Measurements from ENCODE around the gene GOPC. TPM values are rescaled to one million over a fixed set of nuclear protein-coding genes. Genes with fewer than 3 reads are reported as not detected.

Gene GOPC
- total and polyA plus RNA-seq, 5 donors from 2014 or later: 13.0 to 20.2 (median 14.4) TPM

GRCh38 chr6:117550618-117551242 lies 51.6 kb downstream of the GOPC start:
- Histone ChIP-seq H3K9me3 (ENCODE audit: control insufficient read depth in 2 of 2, low read length in 2 of 2) (no peaks in the 10 kb centered on the region), H3K4me1 (ENCODE audit: control insufficient read depth, insufficient read depth, low read length, poor library complexity, severe bottlenecking) (peaks cover 37% of the 10 kb centered on the region), H3K36me3 (ENCODE audit: control insufficient read depth, insufficient read depth, low read length) (no peaks in the 10 kb centered on the region), H3K27me3 (ENCODE audit: control insufficient read depth, insufficient read depth, low read length) (no peaks in the 10 kb centered on the region), H3K27ac (ENCODE audit: insufficient read depth, low read length, poor library complexity, severe bottlenecking) (no peak overlapping the region), H3K4me3 (ENCODE audit: low read depth, low read length) (peak overlapping the region; percentile 11)
- H3K27ac Mint-ChIP-seq: peak overlapping the region; percentile 92 to 94 (median 93)
- ATAC-seq (ENCODE audit: low read depth in 2 of 2) (no peak), DNase-seq (peak in 2 of 3 donors; percentile 19 to 28)
- H3K9me3 Mint-ChIP-seq: no peaks in the 10 kb centered on the region
- peaks cover 12% of the 10 kb centered on the region for H3K27me3 Mint-ChIP-seq
- peak overlapping the region in 3 of 4 donors; percentile 27 to 70 (median 41) for H3K4me3 Mint-ChIP-seq
- H3K36me3 Mint-ChIP-seq: no peaks in the 10 kb centered on the region
- H3K4me1 Mint-ChIP-seq: peaks cover 17 to 43% (median 34%) of the 10 kb centered on the region in 4 donors

- Mint-ChIP-seq H3K27ac (peak overlapping the region; percentile 92 to 94 (median 93)), H3K27me3 (peaks cover 9% of the 10 kb centered on the region), H3K36me3 (no peaks in the 10 kb centered on the region), H3K4me3 (peak overlapping the region; percentile 70 to 94 (median 89)), H3K9me3 (no peaks in the 10 kb centered on the region), H3K4me1 (peaks cover 17 to 43% (median 29%) of the 10 kb centered on the region in 4 donors)
- no peaks in the 10 kb centered on the region for H3K9me3 ChIP-seq (ENCODE audit: control insufficient read depth in 2 of 2, low read length in 2 of 2)
- no peaks in the 10 kb centered on the region for H3K36me3 ChIP-seq (ENCODE audit: control insufficient read depth, insufficient read depth, low read length)
- ATAC-seq (ENCODE audit: low read depth in 2 of 2) (no peak), DNase-seq (no peak)
- no peaks in the 10 kb centered on the region for H3K27me3 ChIP-seq (ENCODE audit: control insufficient read depth, insufficient read depth, low read length)
- H3K4me1 ChIP-seq (ENCODE audit: control insufficient read depth, insufficient read depth, low read length, poor library complexity, severe bottlenecking): peaks cover 37% of the 10 kb centered on the region
- H3K4me3 ChIP-seq (ENCODE audit: low read depth, low read length): peak overlapping the region; percentile 89
- H3K27ac ChIP-seq (ENCODE audit: insufficient read depth, low read length, poor library complexity, severe bottlenecking): no peak overlapping the region
Observed at GRCh38 chr6:117550078-117550600, 52.2 kb downstream of the GOPC start.

- Histone ChIP-seq H3K27me3 (ENCODE audit: control insufficient read depth, insufficient read depth, low read length) (no peaks in the 10 kb centered on the region), H3K4me3 (ENCODE audit: low read depth, low read length) (peak overlapping the region; percentile 89), H3K27ac (ENCODE audit: insufficient read depth, low read length, poor library complexity, severe bottlenecking) (peak overlapping the region; percentile 65), H3K9me3 (ENCODE audit: control insufficient read depth in 2 of 2, low read length in 2 of 2) (no peaks in the 10 kb centered on the region), H3K4me1 (ENCODE audit: control insufficient read depth, insufficient read depth, low read length, poor library complexity, severe bottlenecking) (peaks cover 37% of the 10 kb centered on the region), H3K36me3 (ENCODE audit: control insufficient read depth, insufficient read depth, low read length) (no peaks in the 10 kb centered on the region)
- peaks cover 4% of the 10 kb centered on the region for H3K27me3 Mint-ChIP-seq
- H3K9me3 Mint-ChIP-seq: no peaks in the 10 kb centered on the region
- peak overlapping the region; percentile 70 to 94 (median 89) for H3K4me3 Mint-ChIP-seq
- peak overlapping the region; percentile 92 to 94 (median 93) for H3K27ac Mint-ChIP-seq
- peaks cover 17 to 43% (median 29%) of the 10 kb centered on the region in 4 donors for H3K4me1 Mint-ChIP-seq
- ATAC-seq (ENCODE audit: low read depth in 2 of 2): peak in 1 of 2 donors; percentile 29
- DNase-seq: peak in 2 of 3 donors; percentile 39 to 53
- H3K36me3 Mint-ChIP-seq: no peaks in the 10 kb centered on the region
Observed at GRCh38 chr6:117549611-117550010, 52.7 kb downstream of the GOPC start.

DNA sequence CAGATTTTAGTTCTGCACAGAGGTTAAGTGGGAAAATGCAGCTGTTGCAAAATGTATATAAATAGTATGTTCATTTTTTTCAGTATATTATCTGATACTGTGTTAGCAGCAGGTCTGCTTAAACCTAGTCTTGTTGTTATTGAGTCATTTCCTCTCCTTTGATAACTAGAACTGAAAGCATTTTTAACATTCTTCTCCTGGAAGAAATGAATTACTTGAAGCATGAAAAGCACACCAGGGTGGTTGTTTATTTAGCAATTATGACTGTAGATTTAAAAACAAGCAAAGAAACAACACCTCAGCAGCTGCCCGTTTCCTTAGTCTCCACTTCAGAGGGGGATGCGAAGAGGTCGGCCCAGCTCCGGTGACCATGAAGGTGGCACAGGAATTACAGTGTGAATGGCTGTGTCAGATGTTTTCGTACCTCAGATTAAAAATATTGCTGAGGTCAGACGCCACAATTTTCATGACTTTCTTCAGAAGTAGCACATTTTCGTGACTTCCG lies 53.5 kb downstream of the GOPC start:
- Mint-ChIP-seq H3K4me3 (peak overlapping the region; percentile 70 to 94 (median 89)), H3K36me3 (no peaks in the 10 kb centered on the region), H3K27me3 (no peaks in the 10 kb centered on the region), H3K9me3 (no peaks in the 10 kb centered on the region), H3K4me1 (peaks cover 17 to 43% (median 29%) of the 10 kb centered on the region in 4 donors), H3K27ac (peak overlapping the region; percentile 92 to 94 (median 93))
- ATAC-seq (ENCODE audit: low read depth in 2 of 2) (peak; percentile 69 to 70), DNase-seq (peak in 2 of 3 donors; percentile 47 to 76)
- H3K4me3 ChIP-seq (ENCODE audit: low read depth, low read length): peak overlapping the region; percentile 89
- peaks cover 37% of the 10 kb centered on the region for H3K4me1 ChIP-seq (ENCODE audit: control insufficient read depth, insufficient read depth, low read length, poor library complexity, severe bottlenecking)
- H3K36me3 ChIP-seq (ENCODE audit: control insufficient read depth, insufficient read depth, low read length): no peaks in the 10 kb centered on the region
- no peaks in the 10 kb centered on the region for H3K27me3 ChIP-seq (ENCODE audit: control insufficient read depth, insufficient read depth, low read length)
- peak overlapping the region; percentile 65 for H3K27ac ChIP-seq (ENCODE audit: insufficient read depth, low read length, poor library complexity, severe bottlenecking)
- H3K9me3 ChIP-seq (ENCODE audit: control insufficient read depth in 2 of 2, low read length in 2 of 2): no peaks in the 10 kb centered on the region

DNA sequence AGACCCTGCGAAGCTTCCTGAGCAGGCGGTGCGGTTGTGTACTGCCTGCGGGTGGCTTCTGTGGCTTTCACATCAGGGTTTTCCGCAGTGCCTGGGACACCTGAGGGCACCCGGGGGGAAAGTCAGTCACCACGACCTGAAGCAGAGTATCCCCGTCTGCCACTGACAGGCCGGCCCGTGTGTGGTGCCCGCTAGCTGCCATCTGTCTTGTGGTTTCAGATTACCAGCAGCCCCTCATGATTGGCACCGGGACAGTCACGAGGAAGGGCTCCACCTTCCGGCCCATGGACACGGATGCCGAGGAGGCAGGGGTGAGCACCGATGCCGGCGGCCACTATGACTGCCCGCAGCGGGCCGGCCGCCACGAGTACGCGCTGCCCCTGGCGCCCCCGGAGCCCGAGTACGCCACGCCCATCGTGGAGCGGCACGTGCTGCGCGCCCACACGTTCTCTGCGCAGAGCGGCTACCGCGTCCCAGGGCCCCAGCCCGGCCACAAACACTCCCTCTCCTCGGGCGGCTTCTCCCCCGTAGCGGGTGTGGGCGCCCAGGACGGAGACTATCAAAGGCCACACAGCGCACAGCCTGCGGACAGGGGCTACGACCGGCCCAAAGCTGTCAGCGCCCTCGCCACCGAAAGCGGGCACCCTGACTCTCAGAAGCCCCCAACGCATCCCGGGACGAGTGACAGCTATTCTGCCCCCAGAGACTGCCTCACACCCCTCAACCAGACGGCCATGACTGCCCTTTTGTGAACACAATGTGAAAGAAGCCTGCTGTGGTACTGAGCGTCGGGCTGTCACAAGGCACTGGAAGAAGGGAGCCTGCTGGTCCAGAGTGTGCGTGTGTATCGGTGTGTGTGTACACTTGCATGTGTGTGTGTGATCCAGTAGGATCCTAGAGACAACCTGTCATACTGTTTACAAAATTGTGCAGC lies 54.4 kb downstream of the GOPC start:
- Mint-ChIP-seq H3K36me3 (no peaks in the 10 kb centered on the region), H3K4me1 (peaks cover 17 to 43% (median 29%) of the 10 kb centered on the region in 4 donors), H3K9me3 (no peaks in the 10 kb centered on the region), H3K27ac (peak overlapping the region; percentile 92 to 94 (median 93)), H3K27me3 (no peaks in the 10 kb centered on the region), H3K4me3 (peak overlapping the region; percentile 84 to 94 (median 89))
- peak overlapping the region; percentile 89 for H3K4me3 ChIP-seq (ENCODE audit: low read depth, low read length)
- peak; percentile 29 to 40 for ATAC-seq (ENCODE audit: low read depth in 2 of 2)
- H3K9me3 ChIP-seq (ENCODE audit: control insufficient read depth in 2 of 2, low read length in 2 of 2): no peaks in the 10 kb centered on the region
- H3K36me3 ChIP-seq (ENCODE audit: control insufficient read depth, insufficient read depth, low read length): no peaks in the 10 kb centered on the region
- H3K27me3 ChIP-seq (ENCODE audit: control insufficient read depth, insufficient read depth, low read length): no peaks in the 10 kb centered on the region
- H3K4me1 ChIP-seq (ENCODE audit: control insufficient read depth, insufficient read depth, low read length, poor library complexity, severe bottlenecking): peaks cover 37% of the 10 kb centered on the region
- peak; percentile 38 to 64 (median 40) for DNase-seq
- H3K27ac ChIP-seq (ENCODE audit: insufficient read depth, low read length, poor library complexity, severe bottlenecking): peak overlapping the region; percentile 65

GRCh38 chr6:117546674-117547073 lies 55.6 kb downstream of the GOPC start:
- Mint-ChIP-seq H3K27me3 (no peaks in the 10 kb centered on the region), H3K9me3 (no peaks in the 10 kb centered on the region), H3K4me1 (peaks cover 17 to 43% (median 29%) of the 10 kb centered on the region in 4 donors), H3K27ac (peak overlapping the region; percentile 15 to 80 (median 43)), H3K36me3 (no peaks in the 10 kb centered on the region), H3K4me3 (peak overlapping the region; percentile 84 to 94 (median 89))
- Histone ChIP-seq H3K4me3 (ENCODE audit: low read depth, low read length) (no peak overlapping the region), H3K4me1 (ENCODE audit: control insufficient read depth, insufficient read depth, low read length, poor library complexity, severe bottlenecking) (peaks cover 37% of the 10 kb centered on the region), H3K27ac (ENCODE audit: insufficient read depth, low read length, poor library complexity, severe bottlenecking) (no peak overlapping the region), H3K27me3 (ENCODE audit: control insufficient read depth, insufficient read depth, low read length) (no peaks in the 10 kb centered on the region), H3K9me3 (ENCODE audit: control insufficient read depth in 2 of 2, low read length in 2 of 2) (no peaks in the 10 kb centered on the region), H3K36me3 (ENCODE audit: control insufficient read depth, insufficient read depth, low read length) (no peaks in the 10 kb centered on the region)
- DNase-seq: no peak
- ATAC-seq (ENCODE audit: low read depth in 2 of 2): no peak

- H3K27me3 ChIP-seq (ENCODE audit: control insufficient read depth, insufficient read depth, low read length): peaks cover under 1% of the 10 kb centered on the region
- peaks cover 15 to 33% (median 21%) of the 10 kb centered on the region in 4 donors for H3K4me1 Mint-ChIP-seq
- H3K36me3 ChIP-seq (ENCODE audit: control insufficient read depth, insufficient read depth, low read length): no peaks in the 10 kb centered on the region
- ATAC-seq (ENCODE audit: low read depth in 2 of 2) (no peak), DNase-seq (no peak)
- no peaks in the 10 kb centered on the region for H3K36me3 Mint-ChIP-seq
- H3K27me3 Mint-ChIP-seq: peaks cover 2% of the 10 kb centered on the region
- no peak overlapping the region for H3K27ac ChIP-seq (ENCODE audit: insufficient read depth, low read length, poor library complexity, severe bottlenecking)
- H3K4me1 ChIP-seq (ENCODE audit: control insufficient read depth, insufficient read depth, low read length, poor library complexity, severe bottlenecking): peaks cover 29% of the 10 kb centered on the region
- H3K9me3 ChIP-seq (ENCODE audit: control insufficient read depth in 2 of 2, low read length in 2 of 2): no peaks in the 10 kb centered on the region
- H3K9me3 Mint-ChIP-seq: peaks cover 0 to 2% (median 0%) of the 10 kb centered on the region in 7 donors
- H3K4me3 Mint-ChIP-seq: peak overlapping the region in 1 of 4 donors; percentile 58
- no peak overlapping the region for H3K4me3 ChIP-seq (ENCODE audit: low read depth, low read length)
- no peak overlapping the region for H3K27ac Mint-ChIP-seq
Observed at GRCh38 chr6:117545161-117545595, 57.1 kb downstream of the GOPC start.
